Measurements from ENCODE around the gene CCDC33. TPM values are rescaled to one million over a fixed set of nuclear protein-coding genes. Genes with fewer than 3 reads are reported as not detected.

The CCDC33 gene
- total RNA-seq, 1 experiment from 2014 or later: 0.22 TPM

GRCh38 chr15:74380361-74381189, 144.4 kb downstream of the CCDC33 start:
- DNase-seq (ENCODE audit: low read depth): no peak

GRCh38 chr15:74381190-74381453, 145.0 kb downstream of the CCDC33 start:
- DNase-seq (ENCODE audit: low read depth): no peak

- no peak for DNase-seq (ENCODE audit: low read depth)
Measured at GRCh38 chr15:74381481-74381880, 145.4 kb downstream of the CCDC33 start.

- DNase-seq (ENCODE audit: low read depth): peak; percentile 82
Measured at GRCh38 chr15:74382004-74382816, 146.1 kb downstream of the CCDC33 start.

- no peak for DNase-seq (ENCODE audit: low read depth)
Measured at GRCh38 chr15:74383286-74383685, 147.2 kb downstream of the CCDC33 start.

- DNase-seq (ENCODE audit: low read depth): peak; percentile 66
Measured at GRCh38 chr15:74383695-74384565, 147.8 kb downstream of the CCDC33 start.

GRCh38 chr15:74384566-74384880, 148.4 kb downstream of the CCDC33 start:
- no peak for DNase-seq (ENCODE audit: low read depth)

GRCh38 chr15:74384881-74385643, 148.9 kb downstream of the CCDC33 start:
- peak; percentile 80 for DNase-seq (ENCODE audit: low read depth)

- no peak for DNase-seq (ENCODE audit: low read depth)
Measured at GRCh38 chr15:74385733-74386132, 149.6 kb downstream of the CCDC33 start.

Other genes starting within 250 kb of the CCDC33 start
- 12.5 and 19.9 TPM in 2 replicates for gene STOML1, start 244.0 kb upstream of the CCDC33 start, total RNA-seq (2014; rRNA removed; shearing (Covaris generic))
- 24.5 and 74.6 TPM in 2 replicates for gene PML, start 241.6 kb upstream of the CCDC33 start, total RNA-seq (2014; rRNA removed; shearing (Covaris generic))
- gene GOLGA6A, start 153.8 kb upstream of the CCDC33 start, total RNA-seq (2014; rRNA removed; shearing (Covaris generic)): not detected in 2 replicates
- gene ISLR2, start 105.7 kb upstream of the CCDC33 start, total RNA-seq (2014; rRNA removed; shearing (Covaris generic)): 0.17 TPM in 1 of 2 replicates, not detected in the other
- gene ISLR, start 62.6 kb upstream of the CCDC33 start, total RNA-seq (2014; rRNA removed; shearing (Covaris generic)): not detected in 2 replicates
- 1.5 and 3.5 TPM in 2 replicates for gene STRA6, start 33.5 kb upstream of the CCDC33 start, total RNA-seq (2014; rRNA removed; shearing (Covaris generic))
- 0.07 and 0.10 TPM in 2 replicates for gene CYP11A1, start 131.3 kb downstream of the CCDC33 start, total RNA-seq (2014; rRNA removed; shearing (Covaris generic))
- 21.4 and 37.5 TPM in 2 replicates for gene SEMA7A, start 197.6 kb downstream of the CCDC33 start, total RNA-seq (2014; rRNA removed; shearing (Covaris generic))
- gene UBL7, start 224.8 kb downstream of the CCDC33 start, total RNA-seq (2014; rRNA removed; shearing (Covaris generic)): 71.6 and 80.9 TPM in 2 replicates